Mesendoderm (in vitro differentiated cells): ENCODE data around the gene LRRC32.

Experiments
- DNase-seq: peaks from one replicate; pipeline ENCODE4 v3.0.0; 2013
- H2AK5ac ChIP-seq: 2 replicates; pipeline ENCODE4 v1.6.1; 2013; ENCODE audit warnings: low read length, inconsistent platforms
- H2BK120ac ChIP-seq: 2 replicates; pipeline ENCODE4 v1.6.1; 2013; ENCODE audit warnings: low read depth, mild to moderate bottlenecking, low read length, moderate library complexity, mixed read lengths
- H2BK15ac ChIP-seq: replicated peaks from 2 replicates; pipeline ENCODE4 v1.6.1; 2013; ENCODE audit warnings: low read depth, mild to moderate bottlenecking, moderate library complexity
- H2BK5ac ChIP-seq: 2 replicates; pipeline ENCODE4 v1.6.1; 2013; ENCODE audit warnings: low read length, inconsistent platforms
- H3K18ac ChIP-seq: 2 replicates; pipeline ENCODE4 v1.6.1; 2013; ENCODE audit warnings: mild to moderate bottlenecking, low read length, mixed read lengths
- H3K23ac ChIP-seq: one replicate; pipeline ENCODE4 v1.6.1; 2013; ENCODE audit warnings: low read length
- H3K27ac ChIP-seq: 2 replicates; pipeline ENCODE4 v1.5.1; 2013; ENCODE audit warnings: low read depth, mild to moderate bottlenecking, inconsistent platforms, low read length, moderate library complexity
- H3K27me3 ChIP-seq: 2 replicates; pipeline ENCODE4 v1.6.1; 2013; ENCODE audit warnings: low read length, control low read depth, mild to moderate bottlenecking, inconsistent platforms; ENCODE audit not compliant: insufficient read depth, poor library complexity
- H3K36me3 ChIP-seq: 2 replicates; pipeline ENCODE4 v1.6.1; 2013; ENCODE audit warnings: low read length, inconsistent platforms; ENCODE audit not compliant: control insufficient read depth, insufficient read depth
- H3K4ac ChIP-seq: one replicate; pipeline ENCODE4 v1.6.1; 2013; ENCODE audit warnings: low read depth, mild to moderate bottlenecking, low read length, moderate library complexity
- H3K4me1 ChIP-seq: 2 replicates; pipeline ENCODE4 v1.6.1; 2013; ENCODE audit warnings: low read depth, low read length, inconsistent platforms; ENCODE audit not compliant: control insufficient read depth
- H3K4me2 ChIP-seq: 2 replicates; pipeline ENCODE4 v1.6.1; 2013; ENCODE audit warnings: low read length
- H3K4me3 ChIP-seq: 2 replicates; pipeline ENCODE4 v1.5.1; 2013; ENCODE audit warnings: mild to moderate bottlenecking, low read length
- H3K56ac ChIP-seq: one replicate; pipeline ENCODE4 v1.6.1; 2013; ENCODE audit warnings: low read length
- H3K79me1 ChIP-seq: 2 replicates; pipeline ENCODE4 v1.6.1; 2013; ENCODE audit warnings: low read length, inconsistent platforms
- H3K79me2 ChIP-seq: 2 replicates; pipeline ENCODE4 v1.6.1; 2013; ENCODE audit warnings: mild to moderate bottlenecking, low read length; ENCODE audit not compliant: control insufficient read depth, insufficient read depth
- H3K9ac ChIP-seq: 2 replicates; pipeline ENCODE4 v1.6.1; 2013; ENCODE audit warnings: low read length, inconsistent platforms
- H4K5ac ChIP-seq: one replicate; pipeline ENCODE4 v1.6.1; 2013; ENCODE audit warnings: low read length
- H4K8ac ChIP-seq: one replicate; pipeline ENCODE4 v1.6.1; 2013; ENCODE audit warnings: low read depth, mild to moderate bottlenecking, control low read depth, low read length, moderate library complexity
- WGBS: extraction: QIAGEN DNeasy Blood & Tissue Kit; methylation state at CpG from one replicate; pipeline ENCODE4 v1.1.7; 2013; ENCODE audit warnings: low lambda C conversion rate, missing lambda C conversion rate; ENCODE audit not compliant: insufficient coverage; ENCODE audit errors: extremely low coverage; 5-methylcytosine and 5-hydroxymethylcytosine counted together

Gene LRRC32

GRCh38 chr11:76673176-76674142 lies 2.9 kb upstream of the LRRC32 start:
- no peak overlapping the region for H4K8ac ChIP-seq
- H3K4me1 ChIP-seq, result no peaks in the 10 kb centered on the region
- no peak overlapping the region for H3K56ac ChIP-seq
- H3K27me3 ChIP-seq, result no peaks in the 10 kb centered on the region
- no peak overlapping the region for H2AK5ac ChIP-seq
- no peaks in the 10 kb centered on the region for H3K79me2 ChIP-seq
- no peak overlapping the region for H3K4ac ChIP-seq
- no peak overlapping the region for H2BK5ac ChIP-seq
- H3K4me2 ChIP-seq, result no peak overlapping the region
- no peak overlapping the region for H2BK15ac ChIP-seq
- H3K18ac ChIP-seq, result no peak overlapping the region
- H3K23ac ChIP-seq, result no peak overlapping the region
- no peak overlapping the region for H4K5ac ChIP-seq
- H3K36me3 ChIP-seq, result no peaks in the 10 kb centered on the region
- DNase-seq, result no peak
- no peak overlapping the region for H3K27ac ChIP-seq
- H3K9ac ChIP-seq, result no peak overlapping the region
- no peak overlapping the region for H3K4me3 ChIP-seq
- no peaks in the 10 kb centered on the region for H3K79me1 ChIP-seq
- H2BK120ac ChIP-seq, result no peak overlapping the region
- no CpG with 5 or more reads among the region's 5 CpGs for WGBS

- Histone ChIP-seq H3K23ac (no peak overlapping the region), H3K79me1 (no peaks in the 10 kb centered on the region), H3K4me2 (no peak overlapping the region), H3K27ac (no peak overlapping the region), H3K4me1 (no peaks in the 10 kb centered on the region), H3K18ac (no peak overlapping the region), H2BK15ac (no peak overlapping the region), H3K79me2 (no peaks in the 10 kb centered on the region), H3K36me3 (no peaks in the 10 kb centered on the region), H2BK120ac (no peak overlapping the region), H3K9ac (no peak overlapping the region), H3K4me3 (no peak overlapping the region), H4K8ac (no peak overlapping the region), H4K5ac (no peak overlapping the region), H3K4ac (no peak overlapping the region), H3K56ac (no peak overlapping the region), H3K27me3 (no peaks in the 10 kb centered on the region), H2BK5ac (no peak overlapping the region), H2AK5ac (no peak overlapping the region)
- WGBS, result no CpG with 5 or more reads among the region's 14 CpGs
- no peak for DNase-seq
Observed at GRCh38 chr11:76672431-76673175, 2.1 kb upstream of the LRRC32 start.

DNA sequence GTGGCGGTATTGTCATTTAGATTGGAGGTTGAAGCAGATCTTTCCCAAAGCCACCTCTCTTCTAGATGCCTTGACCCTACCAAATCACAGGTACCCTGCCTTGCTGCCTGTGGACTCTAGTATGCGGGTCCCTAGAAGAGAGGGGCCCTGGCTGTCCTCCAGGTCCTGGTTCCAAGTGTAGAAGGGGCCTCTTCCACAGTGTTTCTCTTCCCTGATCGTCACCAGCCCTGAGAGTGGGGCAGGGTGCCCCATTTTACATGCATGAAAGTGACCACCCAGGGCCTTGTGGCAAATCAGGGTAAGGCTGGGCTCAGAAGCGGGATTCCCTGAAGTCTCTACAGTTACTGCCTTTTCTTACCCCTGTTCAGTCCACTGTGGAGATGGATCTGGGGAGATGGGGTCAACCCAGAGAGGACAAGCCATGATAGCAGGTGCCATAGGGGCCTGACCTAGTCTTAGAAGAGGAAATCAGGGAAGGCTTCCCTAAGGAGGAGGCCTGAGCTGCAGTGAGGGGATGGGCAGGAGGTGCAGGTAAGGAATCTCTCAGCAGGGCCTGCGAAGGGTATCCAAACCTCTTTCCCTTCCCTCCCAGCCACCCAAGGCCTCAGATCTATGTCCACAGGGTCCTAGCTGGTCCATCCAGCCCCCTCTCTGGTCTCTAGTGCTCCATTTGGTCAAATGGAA lies 1.2 kb upstream of the LRRC32 start:
- Histone ChIP-seq H3K79me2 (no peaks in the 10 kb centered on the region), H3K18ac (no peak overlapping the region), H3K27ac (no peak overlapping the region), H3K4me2 (no peak overlapping the region), H3K56ac (no peak overlapping the region), H3K23ac (no peak overlapping the region), H2AK5ac (no peak overlapping the region), H2BK15ac (no peak overlapping the region), H3K36me3 (no peaks in the 10 kb centered on the region), H3K4me3 (no peak overlapping the region), H3K9ac (no peak overlapping the region), H4K5ac (no peak overlapping the region), H4K8ac (no peak overlapping the region), H3K4me1 (no peaks in the 10 kb centered on the region), H2BK5ac (no peak overlapping the region), H3K79me1 (no peaks in the 10 kb centered on the region), H3K4ac (no peak overlapping the region), H2BK120ac (no peak overlapping the region), H3K27me3 (no peaks in the 10 kb centered on the region)
- no CpG with 5 or more reads among the region's 5 CpGs for WGBS
- DNase-seq, result no peak

- H2BK5ac ChIP-seq, result no peak overlapping the region
- H3K23ac ChIP-seq, result no peak overlapping the region
- H3K9ac ChIP-seq, result peak overlapping the region; percentile 55
- H4K8ac ChIP-seq, result no peak overlapping the region
- no peak overlapping the region for H2BK120ac ChIP-seq
- no peaks in the 10 kb centered on the region for H3K79me2 ChIP-seq
- no peak overlapping the region for H2BK15ac ChIP-seq
- no peak overlapping the region for H3K27ac ChIP-seq
- no peaks in the 10 kb centered on the region for H3K79me1 ChIP-seq
- H2AK5ac ChIP-seq, result no peak overlapping the region
- no peaks in the 10 kb centered on the region for H3K4me1 ChIP-seq
- H3K18ac ChIP-seq, result no peak overlapping the region
- H3K4me3 ChIP-seq, result peak overlapping the region; percentile 14
- H3K4ac ChIP-seq, result no peak overlapping the region
- DNase-seq, result no peak
- H4K5ac ChIP-seq, result no peak overlapping the region
- H3K27me3 ChIP-seq, result no peaks in the 10 kb centered on the region
- WGBS, result no CpG with 5 or more reads among the region's 8 CpGs
- peak overlapping the region; percentile 4 for H3K56ac ChIP-seq
- H3K36me3 ChIP-seq, result no peaks in the 10 kb centered on the region
- H3K4me2 ChIP-seq, result peak overlapping the region; percentile 51
Observed at GRCh38 chr11:76671237-76671592, 668 bp upstream of the LRRC32 start.

GRCh38 chr11:76669901-76670484 lies 554 bp downstream of the LRRC32 start:
- Histone ChIP-seq H2BK15ac (no peak overlapping the region), H3K56ac (peak overlapping the region; percentile 62), H4K8ac (no peak overlapping the region), H3K4me1 (no peaks in the 10 kb centered on the region), H3K18ac (no peak overlapping the region), H3K4me2 (peak overlapping the region; percentile 46), H3K4ac (no peak overlapping the region), H2BK120ac (no peak overlapping the region), H3K23ac (no peak overlapping the region), H3K79me1 (no peaks in the 10 kb centered on the region), H3K79me2 (no peaks in the 10 kb centered on the region), H3K9ac (peak overlapping the region; percentile 22), H2BK5ac (no peak overlapping the region), H3K36me3 (no peaks in the 10 kb centered on the region), H2AK5ac (no peak overlapping the region), H4K5ac (no peak overlapping the region), H3K27me3 (no peaks in the 10 kb centered on the region), H3K27ac (no peak overlapping the region), H3K4me3 (no peak overlapping the region)
- no CpG with 5 or more reads among the region's 24 CpGs for WGBS
- no peak for DNase-seq
